Caco-2 (cell line): ENCODE results near the gene TFDP2. TPM values are rescaled to one million over a fixed set of nuclear protein-coding genes. Genes with fewer than 3 reads are reported as not detected.
"Not testable (repeated sequence)": the region's sequence is repeated elsewhere in the genome, so short reads cannot be mapped to it uniquely, and the experiment has no call there.

Experiments
- BruUV-seq: library from RNA; stranded (reverse); fragments of 400-500 nt; replicated peaks from 2 replicates; lab custom pipeline; 2021; lab: Mats Ljungman, UMichigan
- CTCF ChIA-PET: fragments of 300-600 bp; sonication (Branson Sonifier 250); formaldehyde crosslinking; loops from one replicate; lab custom pipeline; 2022; ENCODE audit warnings: antibody characterized with exemption; lab: Charles Lee
- POLR2A ChIA-PET: fragments of 300-600 bp; sonication (Branson Sonifier 250); formaldehyde crosslinking; loops from one replicate; lab custom pipeline; 2022; ENCODE audit warnings: antibody characterized with exemption; lab: Charles Lee
- DNase-seq, 2 experiments: peaks; one replicate each; pipeline versions ENCODE4 v3.0.0 to v3.0.0-alpha.2; 2020 to 2022
- H3K27me3 ChIP-seq: replicated peaks from 2 replicates; pipeline ENCODE4 v1.6.0; 2011; ENCODE audit warnings: low read length; ENCODE audit not compliant: control insufficient read depth, insufficient read depth
- H3K36me3 ChIP-seq: 2 replicates; pipeline ENCODE4 v1.5.1; 2011; ENCODE audit warnings: low read length; ENCODE audit not compliant: control insufficient read depth, insufficient read depth
- H3K4me1 ChIP-seq: fragments of 250-450 bp; sonication (Bioruptor Pico); 2 replicates; pipeline ENCODE4 v1.5.1; 2020; ENCODE audit warnings: mild to moderate bottlenecking
- H3K4me3 ChIP-seq: 2 replicates; pipeline ENCODE4 v1.5.1; 2011; ENCODE audit warnings: low read depth, mild to moderate bottlenecking, control low read depth, low read length
- H3K9me3 ChIP-seq: fragments of 250-450 bp; sonication (Bioruptor Pico); 2 replicates; pipeline ENCODE4 v1.5.1; 2020; ENCODE audit warnings: mild to moderate bottlenecking, moderate library complexity
- H3K27ac Mint-ChIP-seq: one replicate; pipeline ENCODE4 v1.8.0; 2022; ENCODE audit warnings: mixed read lengths; ENCODE audit not compliant: unreplicated experiment
- H3K27me3 Mint-ChIP-seq: one replicate; pipeline ENCODE4 v1.8.0; 2022; ENCODE audit warnings: mixed read lengths; ENCODE audit not compliant: insufficient read depth, unreplicated experiment
- H3K36me3 Mint-ChIP-seq: one replicate; pipeline ENCODE4 v1.8.0; 2022; ENCODE audit warnings: mild to moderate bottlenecking, mixed read lengths; ENCODE audit not compliant: insufficient read depth, unreplicated experiment
- H3K4me1 Mint-ChIP-seq: one replicate; pipeline ENCODE4 v1.8.0; 2022; ENCODE audit warnings: low read depth, mixed read lengths; ENCODE audit not compliant: unreplicated experiment
- H3K4me3 Mint-ChIP-seq: one replicate; pipeline ENCODE4 v1.8.0; 2022; ENCODE audit warnings: mild to moderate bottlenecking, moderate library complexity, mixed read lengths; ENCODE audit not compliant: unreplicated experiment
- H3K9me3 Mint-ChIP-seq: one replicate; pipeline ENCODE4 v1.8.0; 2022; ENCODE audit warnings: mixed read lengths; ENCODE audit not compliant: unreplicated experiment
- CTCF ChIP-seq, 2 experiments: fragments of 200-600 bp in 1 of 2; IDR thresholded peaks; 1 replicate in 1 of 2; 2 replicates in 1 of 2; pipeline versions ENCODE4 v1.5.1 to v1.8.0; 2011 to 2022; ENCODE audit warnings: antibody characterized with exemption in 1 of 2, control low read depth in 1 of 2, inconsistent platforms in 1 of 2, low read depth in 1 of 2, low read length in 1 of 2, mild to moderate bottlenecking in 1 of 2, moderate library complexity in 1 of 2; ENCODE audit not compliant: insufficient read depth in 1 of 2, severe bottlenecking in 1 of 2, unreplicated experiment in 1 of 2
- intact Hi-C: fragments of 100-400 bp; cut with micrococcal nuclease; formaldehyde crosslinking; loops from one replicate; pipeline ENCODE4 v1.10.0; 2022; ENCODE audit not compliant: unreplicated experiment
- total RNA-seq: library from RNA; stranded (reverse); gene quantifications from 2 replicates; pipeline ENCODE4 v1.2.3, GENCODE V29; 2022

Gene TFDP2
- total RNA-seq, 1 experiment from 2014 or later: 38.6 TPM

DNA sequence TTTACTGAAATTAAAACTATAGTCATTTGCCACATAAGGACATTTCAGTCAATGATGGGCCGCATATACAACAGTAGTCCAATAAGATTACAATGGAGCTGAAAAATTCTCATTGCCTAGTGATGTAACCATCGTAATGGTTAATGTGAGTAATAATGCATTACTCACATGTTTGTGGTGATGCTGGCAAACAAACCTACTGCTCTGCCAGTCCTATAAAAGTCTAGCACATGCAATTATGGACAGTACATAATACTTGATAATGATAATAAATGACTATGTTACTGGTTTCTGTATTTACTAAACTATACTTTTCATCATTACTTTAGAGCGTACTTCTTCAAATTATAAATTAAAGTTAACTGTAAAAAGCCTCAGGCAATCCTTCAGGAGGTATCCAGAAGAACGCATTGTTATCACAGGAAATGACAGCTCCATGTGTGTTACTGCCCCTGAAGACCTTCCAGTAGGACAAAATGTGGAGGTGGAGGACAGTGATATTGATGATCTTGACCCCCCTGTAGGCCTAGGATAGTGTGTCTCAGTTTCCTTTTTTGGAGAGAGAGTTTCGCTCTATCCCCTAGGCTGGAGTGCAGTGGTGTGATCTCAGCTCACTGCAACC is 170.2 kb downstream of the TFDP2 start:
- no peaks in the 10 kb centered on the region for H3K27me3 Mint-ChIP-seq
- H3K27ac Mint-ChIP-seq: no peak overlapping the region
- no peaks in the 10 kb centered on the region for H3K9me3 Mint-ChIP-seq
- Histone ChIP-seq H3K9me3 (no peaks in the 10 kb centered on the region), H3K4me1 (no peaks in the 10 kb centered on the region), H3K4me3 (no peak overlapping the region), H3K27me3 (no peaks in the 10 kb centered on the region), H3K36me3 (no peaks in the 10 kb centered on the region; the same call in none of the 2 replicates)
- intact Hi-C loops: no loop called here
- H3K4me1 Mint-ChIP-seq: no peaks in the 10 kb centered on the region
- no peaks in the 10 kb centered on the region for H3K36me3 Mint-ChIP-seq
- CTCF ChIA-PET: no interaction called here
- TF ChIP-seq CTCF (IDR thresholded peaks at IDR 0.05; ENCODE audit: insufficient read depth in 1 of 2, low read depth in 1 of 2, low read length in 1 of 2, severe bottlenecking in 1 of 2, unreplicated experiment in 1 of 2): no peak
- BruUV-seq: no TSS peak
- POLR2A ChIA-PET: no interaction called here
- no peak for DNase-seq
- H3K4me3 Mint-ChIP-seq: no peak overlapping the region

- H3K9me3 Mint-ChIP-seq, H3K27me3 Mint-ChIP-seq, H3K4me3 Mint-ChIP-seq, H3K9me3 ChIP-seq, H3K27me3 ChIP-seq, POLR2A ChIA-PET, H3K4me1 ChIP-seq, H3K4me3 ChIP-seq, CTCF ChIA-PET, DNase-seq, BruUV-seq, H3K4me1 Mint-ChIP-seq, intact Hi-C loops, H3K36me3 ChIP-seq, H3K36me3 Mint-ChIP-seq, H3K27ac Mint-ChIP-seq: not testable (repeated sequence)
These were observed 174.6 kb downstream of the TFDP2 start for GRCh38 chr3:141974777-141975176.

GRCh38 chr3:141972399-141972798 is 176.9 kb downstream of the TFDP2 start:
- ChIA-PET CTCF (no interaction called here), POLR2A (no interaction called here)
- Mint-ChIP-seq H3K4me1 (no peaks in the 10 kb centered on the region), H3K36me3 (no peaks in the 10 kb centered on the region), H3K27me3 (no peaks in the 10 kb centered on the region), H3K4me3 (no peak overlapping the region), H3K9me3 (no peaks in the 10 kb centered on the region), H3K27ac (no peak overlapping the region)
- no peak for TF ChIP-seq CTCF (IDR thresholded peaks at IDR 0.05; ENCODE audit: insufficient read depth in 1 of 2, low read depth in 1 of 2, low read length in 1 of 2, severe bottlenecking in 1 of 2, unreplicated experiment in 1 of 2)
- Histone ChIP-seq H3K4me1 (no peaks in the 10 kb centered on the region), H3K4me3 (no peak overlapping the region), H3K36me3 (no peaks in the 10 kb centered on the region; the same call in 1 of the 2 replicates), H3K9me3 (no peaks in the 10 kb centered on the region), H3K27me3 (no peaks in the 10 kb centered on the region)
- intact Hi-C loops: no loop called here
- DNase-seq: no peak
- no TSS peak for BruUV-seq
